Measurements from ENCODE around the gene ZNF592.

ZNF592 gene

DNA sequence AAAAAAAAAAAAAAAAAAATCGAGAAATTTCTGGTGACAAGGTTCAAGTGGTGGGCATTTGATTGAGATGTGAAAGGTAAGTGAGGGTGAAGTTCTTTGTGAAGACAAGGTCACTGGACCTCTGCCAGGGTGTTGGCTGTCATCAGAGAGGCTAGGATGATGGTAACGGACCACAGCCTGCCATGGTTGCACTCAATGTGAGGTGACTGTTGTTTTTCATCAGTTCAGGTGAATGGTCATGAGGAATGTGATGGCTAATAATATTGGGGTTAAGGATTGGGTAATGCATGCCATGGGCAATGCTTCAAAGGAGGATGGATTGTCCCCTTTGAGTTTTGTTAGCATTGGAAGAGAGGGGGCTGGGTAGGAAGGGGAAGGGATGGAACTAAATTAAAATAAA, 64.5 kb downstream of the ZNF592 start:
- no peak for DNase-seq

- DNase-seq = no peak
These were observed 65.0 kb downstream of the ZNF592 start for GRCh38 chr15:84813435-84813834.

- DNase-seq = no peak
These were observed 65.5 kb downstream of the ZNF592 start for GRCh38 chr15:84813931-84814330.

GRCh38 chr15:84814916-84815315, 66.5 kb downstream of the ZNF592 start:
- DNase-seq = no peak

DNA sequence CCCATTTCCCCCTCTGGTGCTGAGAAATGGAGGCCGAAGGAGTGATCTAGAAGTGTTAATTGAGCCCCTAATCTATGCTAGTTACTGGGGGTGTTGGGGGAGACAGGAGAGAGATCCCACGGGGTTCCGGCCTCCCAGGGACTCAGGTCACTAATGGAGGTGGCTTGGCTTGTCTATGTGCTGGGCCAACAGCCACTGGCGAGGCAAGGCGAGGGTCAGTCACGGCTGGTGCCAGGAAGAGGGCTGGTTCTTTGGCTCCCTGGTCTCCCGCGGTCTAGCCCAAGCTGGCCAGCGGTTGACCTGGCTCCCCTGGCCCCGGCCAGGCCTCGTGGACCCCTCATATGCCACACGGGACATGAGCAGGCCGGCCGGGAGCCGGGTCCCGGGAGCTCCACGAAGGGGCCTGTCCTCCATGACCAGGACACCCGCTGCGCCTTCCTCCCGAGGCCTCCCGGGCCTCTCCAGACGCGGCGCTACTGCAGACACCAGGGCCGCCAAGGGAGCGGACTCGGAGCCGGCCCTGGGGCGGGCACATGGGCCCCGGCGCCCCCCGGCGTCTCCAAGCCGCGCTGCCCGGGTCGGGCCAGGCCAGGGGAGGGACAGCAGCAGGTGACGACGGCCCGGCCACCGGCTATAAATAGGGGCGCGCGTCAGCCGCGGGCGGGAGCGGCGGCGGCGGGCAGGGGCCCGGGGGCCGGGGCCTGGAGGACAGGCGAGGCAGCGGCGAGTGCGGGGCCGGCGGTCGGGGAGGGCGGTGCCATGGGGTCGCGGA, 68.5 kb downstream of the ZNF592 start, which contains the start of gene ALPK3:
Gene ALPK3, plus strand, starts transcription at position 663 of the 772 bp plus-strand sequence. Its CDS starts 97 bp downstream, at position 760.
- no peak for DNase-seq

GRCh38 chr15:84817466-84818081, 69.2 kb downstream of the ZNF592 start:
- no peak for DNase-seq

DNA sequence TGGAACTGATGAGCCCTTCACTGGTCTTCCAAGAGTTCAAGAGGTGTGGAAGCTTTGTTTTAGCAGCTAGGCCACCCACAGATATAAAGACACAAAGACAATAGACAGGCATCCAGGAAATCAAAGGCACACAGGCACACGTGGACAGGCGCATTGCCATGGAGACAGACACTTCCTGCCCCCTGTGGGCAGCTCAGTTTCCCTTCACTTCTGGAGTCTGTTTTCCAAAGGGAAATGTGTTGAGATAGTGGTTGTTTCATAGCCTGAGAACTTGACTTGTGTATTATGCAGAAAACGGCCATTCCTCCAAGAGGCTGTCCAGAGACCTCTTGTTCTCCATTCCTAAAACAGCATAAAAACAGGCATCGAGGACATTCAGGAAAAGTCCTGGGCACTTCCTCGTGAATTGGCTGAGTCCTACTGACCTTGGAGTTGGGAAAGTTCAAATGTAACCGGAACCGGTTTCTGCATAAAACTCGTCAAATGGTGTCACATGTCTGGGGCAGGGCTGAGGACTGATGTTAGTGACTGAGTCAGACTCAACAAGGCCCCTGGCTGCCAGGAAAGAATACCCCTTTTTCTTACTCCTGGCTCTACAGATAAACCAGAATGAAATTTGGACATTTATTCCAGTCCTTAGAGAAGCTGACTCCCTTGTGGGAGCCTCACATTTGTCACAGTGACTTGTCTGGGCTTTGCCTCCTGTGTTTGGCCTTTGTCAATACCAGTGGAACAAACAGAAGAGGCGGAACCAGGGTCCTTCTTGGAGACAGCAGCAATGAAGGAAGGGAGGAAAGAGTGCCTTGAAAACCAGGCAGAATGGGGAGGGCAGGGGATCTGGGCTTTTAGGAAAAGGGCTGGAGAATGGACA, 70.1 kb downstream of the ZNF592 start:
- no peak for DNase-seq

DNA sequence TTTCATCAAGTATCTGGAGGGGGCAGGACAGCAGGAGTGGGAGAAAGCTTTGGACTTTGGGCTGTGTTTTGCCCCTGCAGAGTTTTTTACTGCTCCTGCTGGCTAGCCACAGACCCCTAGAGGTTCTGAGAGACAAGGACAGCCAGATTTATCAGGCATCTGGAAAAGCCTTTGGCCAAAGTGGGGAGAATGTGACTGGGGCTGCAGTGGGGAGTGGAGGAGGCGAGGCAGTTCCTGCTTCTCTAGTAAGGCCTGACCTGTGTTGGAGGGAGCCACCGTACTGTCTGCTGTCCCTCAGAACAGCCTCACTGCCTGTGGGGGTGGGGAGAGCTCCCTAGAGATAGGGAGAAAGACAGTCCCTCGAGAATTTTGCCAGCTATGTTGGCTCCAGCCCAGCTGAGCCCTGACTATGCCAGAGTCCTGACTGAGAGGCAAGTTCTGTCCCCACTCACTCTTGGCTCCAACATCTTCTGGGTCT, 70.9 kb downstream of the ZNF592 start:
- DNase-seq = no peak

DNA sequence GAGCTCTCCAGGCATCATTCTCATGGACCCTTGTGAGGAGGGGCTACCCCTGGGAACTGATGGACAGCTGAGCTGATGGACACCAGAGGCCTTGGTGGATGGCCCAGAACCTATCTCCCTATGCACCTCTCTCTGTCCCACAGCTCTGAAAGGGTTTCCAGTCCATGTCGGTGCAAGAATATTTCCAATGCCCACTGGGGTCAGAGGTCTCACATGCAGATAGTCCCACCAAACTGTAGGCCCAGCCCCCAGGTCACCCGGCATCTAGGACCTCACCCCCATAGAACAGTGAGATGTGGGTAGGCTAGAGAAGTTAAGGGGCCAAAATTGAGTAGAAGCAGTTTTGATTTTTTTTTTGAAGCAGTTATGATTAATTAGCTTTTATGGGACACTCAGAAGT, 71.4 kb downstream of the ZNF592 start:
- no peak for DNase-seq

GRCh38 chr15:84821501-84822021, 73.2 kb downstream of the ZNF592 start:
- no peak for DNase-seq

- DNase-seq = no peak
These were observed 74.4 kb downstream of the ZNF592 start for GRCh38 chr15:84822653-84823281.

GRCh38 chr15:84823282-84823878, 75.0 kb downstream of the ZNF592 start:
- no peak for DNase-seq

DNA sequence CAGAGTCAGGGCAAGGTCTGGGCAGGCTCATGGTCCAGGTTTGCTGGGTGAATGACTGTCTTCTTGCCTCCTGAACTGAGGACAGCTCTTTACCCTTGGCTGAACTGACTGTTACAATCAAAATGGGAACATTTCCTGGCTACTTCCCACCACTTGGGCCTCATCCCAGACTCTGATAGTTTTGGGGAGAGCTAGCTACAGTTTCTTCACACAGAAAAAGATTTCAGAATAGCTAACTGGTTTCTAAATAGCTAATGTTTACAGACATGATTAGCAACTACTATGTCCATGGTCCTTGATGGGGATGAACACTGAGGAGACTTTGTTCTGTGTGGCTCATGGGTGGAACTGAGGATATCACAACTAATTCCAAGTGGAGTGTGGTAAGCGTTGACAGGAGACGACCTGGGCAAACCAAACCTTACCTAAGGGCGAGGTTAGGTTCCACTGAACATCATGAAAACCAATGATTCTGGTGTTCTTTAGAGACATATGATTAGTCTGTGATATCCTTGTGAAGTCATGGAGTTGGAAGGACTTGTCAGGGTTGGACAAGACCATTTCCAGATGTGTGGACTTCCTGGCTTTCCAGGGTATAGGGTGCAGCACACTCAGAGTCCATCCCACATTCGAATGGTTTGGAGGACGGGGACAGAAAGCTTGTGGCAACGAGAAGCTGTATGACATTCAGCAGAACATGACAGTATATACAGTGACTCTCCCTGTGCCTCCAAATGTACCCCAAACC, 76.0 kb downstream of the ZNF592 start:
- no peak for DNase-seq

DNA sequence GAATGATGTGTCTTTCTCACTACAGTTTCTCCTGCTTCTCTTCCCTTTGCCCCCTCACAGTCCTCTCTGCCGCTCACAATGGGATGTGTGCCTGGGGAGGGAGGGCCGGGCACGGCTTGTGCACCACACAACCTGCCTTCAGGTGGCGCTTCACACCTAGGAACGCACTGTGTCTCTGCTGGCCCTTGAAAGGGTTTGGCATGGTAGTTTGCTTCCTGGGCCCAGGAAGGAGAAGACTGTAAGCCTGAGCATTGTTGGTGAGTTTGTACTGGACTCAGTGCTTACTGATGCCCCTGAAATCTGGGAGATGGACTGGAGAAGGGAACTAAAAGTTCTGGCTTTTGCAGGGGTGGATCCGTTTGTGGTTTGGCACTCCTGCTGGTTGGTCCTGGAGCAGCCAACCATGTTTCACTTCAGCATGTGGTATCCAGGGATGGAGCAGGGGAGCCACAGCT, 78.0 kb downstream of the ZNF592 start:
- no peak for DNase-seq

DNA sequence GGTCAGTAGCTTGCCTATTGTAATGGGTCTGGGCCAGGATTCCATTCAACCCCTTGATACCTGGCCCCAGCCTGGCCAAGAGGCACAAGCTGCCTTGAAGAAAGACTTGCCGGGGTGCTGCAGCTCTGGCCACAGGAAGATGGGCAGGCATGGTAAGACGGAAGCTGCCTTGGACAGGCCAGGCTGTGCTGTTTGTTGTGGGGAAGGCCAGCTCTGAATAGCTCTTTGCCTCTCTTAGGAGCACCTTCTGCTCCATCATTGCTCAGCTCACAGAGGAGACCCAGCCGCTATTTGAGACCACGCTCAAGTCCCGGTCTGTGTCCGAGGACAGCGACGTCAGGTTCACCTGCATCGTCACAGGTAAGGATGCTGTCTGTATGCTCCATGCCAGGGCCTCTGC, 78.9 kb downstream of the ZNF592 start:
- no peak for DNase-seq

DNA sequence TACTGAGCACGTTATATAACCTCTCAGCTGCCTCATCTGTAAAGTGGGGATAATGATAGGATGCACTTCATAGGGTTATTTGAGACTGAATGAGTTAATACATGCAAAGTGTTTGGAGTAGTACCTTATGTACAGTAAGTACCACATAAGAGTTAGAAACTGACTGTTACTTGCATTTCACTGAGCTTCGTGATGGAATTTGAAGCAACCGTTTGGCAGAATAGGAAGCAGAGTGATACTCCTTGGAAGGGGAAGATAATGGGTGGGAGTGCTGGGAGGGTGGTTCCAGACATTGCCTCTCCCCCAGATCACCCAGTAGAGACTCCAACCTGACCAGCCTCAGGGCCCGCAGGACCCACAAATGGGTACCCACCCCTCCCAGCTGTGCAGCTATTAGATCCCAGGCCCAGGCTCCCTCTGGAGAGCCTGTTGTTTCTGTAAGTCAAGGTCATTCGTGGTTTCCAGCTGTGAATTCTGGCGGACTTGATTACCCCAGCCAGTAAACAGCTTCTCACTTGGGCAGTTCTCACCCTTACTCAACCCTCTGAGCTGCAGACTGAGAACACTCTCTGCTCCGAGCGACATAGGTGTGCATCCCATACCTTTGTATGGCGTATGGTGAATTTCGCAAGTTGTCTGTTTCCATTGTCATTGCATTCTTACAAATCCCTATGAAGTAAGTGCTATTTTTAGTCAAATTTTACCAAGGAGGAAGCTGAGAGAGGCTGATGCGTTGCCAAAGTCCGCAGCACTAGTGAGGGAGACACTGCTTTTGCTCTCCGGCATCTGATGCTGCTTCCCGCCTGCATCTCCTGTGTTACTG, 79.9 kb downstream of the ZNF592 start:
- no peak for DNase-seq

GRCh38 chr15:84829428-84829827, 81.0 kb downstream of the ZNF592 start:
- no peak for DNase-seq

GRCh38 chr15:84830036-84830435, 81.6 kb downstream of the ZNF592 start:
- DNase-seq = no peak

DNA sequence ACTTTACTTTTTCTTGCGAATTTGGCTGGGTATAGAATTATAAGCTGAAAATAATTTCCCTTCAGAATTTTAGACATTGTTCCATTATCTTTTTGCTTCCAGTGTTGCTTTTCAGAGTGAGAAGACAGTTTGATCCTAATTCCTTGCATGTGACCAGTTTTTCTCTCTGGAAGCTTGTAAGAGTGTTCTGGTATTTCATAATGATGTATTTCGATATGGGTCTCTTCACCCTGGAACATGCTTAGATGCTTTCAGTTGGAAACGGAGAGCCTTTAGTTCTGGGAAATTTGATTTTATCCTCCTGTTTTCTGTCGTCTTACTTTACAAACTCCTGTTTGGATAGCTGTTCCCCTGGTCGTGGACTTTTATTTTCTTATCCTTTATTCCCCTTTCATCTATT, 82.6 kb downstream of the ZNF592 start:
- DNase-seq = no peak

DNA sequence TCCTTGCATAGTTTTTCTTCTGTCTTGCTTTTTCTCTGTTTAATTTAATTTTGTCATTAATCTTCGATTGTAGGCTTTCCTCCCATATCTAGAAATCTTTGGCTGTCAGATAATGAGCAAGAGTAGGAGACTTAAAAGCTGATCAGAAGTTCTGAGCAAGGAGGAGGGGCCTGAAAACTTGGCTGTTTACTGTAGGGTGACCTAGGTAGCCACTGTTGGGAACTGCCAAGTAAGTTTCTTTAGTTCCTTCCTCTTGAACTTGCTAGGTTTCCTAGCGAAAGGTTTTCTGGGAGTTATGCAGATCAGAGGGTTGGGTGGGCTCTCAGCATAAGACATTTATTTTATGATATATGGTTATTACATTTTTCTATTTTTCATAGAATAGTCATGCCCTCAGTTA, 83.2 kb downstream of the ZNF592 start:
- DNase-seq = no peak

All from T1000 (cell line).